Effector memory CD8-positive, alpha-beta T cell (primary cell): ENCODE results near the gene MT1HL1.

Experiments used
- ATAC-seq: fragments of 150-1000 bp; cut with Tn5 transposase; replicated peaks from 2 replicates; pipeline ENCODE4 v1.10.0; 2021; ENCODE audit warnings: mild to moderate bottlenecking, moderate library complexity
- DNase-seq, 3 experiments: peaks; one replicate each; pipeline ENCODE4 v3.0.0; 2021
- H3K27ac Mint-ChIP-seq, 2 donors: one replicate each; pipeline ENCODE4 v1.8.0; 2022; ENCODE audit warnings: mild to moderate bottlenecking in 2 of 2, mixed read lengths in 2 of 2, moderate library complexity in 2 of 2
- H3K27me3 Mint-ChIP-seq, 2 donors: one replicate each; pipeline ENCODE4 v1.8.0; 2022; ENCODE audit warnings: mixed read lengths in 2 of 2
- H3K36me3 Mint-ChIP-seq: one replicate; pipeline ENCODE4 v1.8.0; 2022; ENCODE audit warnings: mild to moderate bottlenecking, moderate library complexity, mixed read lengths; ENCODE audit not compliant: insufficient read depth
- H3K4me1 Mint-ChIP-seq, 2 donors: one replicate each; pipeline ENCODE4 v1.8.0; 2022; ENCODE audit warnings: low read depth in 2 of 2, mixed read lengths in 2 of 2
- H3K4me3 Mint-ChIP-seq, 2 donors: one replicate each; pipeline ENCODE4 v1.8.0; 2022; ENCODE audit warnings: mild to moderate bottlenecking in 2 of 2, mixed read lengths in 2 of 2, moderate library complexity in 2 of 2
- H3K9me3 Mint-ChIP-seq, 2 donors: one replicate each; pipeline ENCODE4 v1.8.0; 2022; ENCODE audit warnings: mixed read lengths in 2 of 2

MT1HL1 gene

DNA sequence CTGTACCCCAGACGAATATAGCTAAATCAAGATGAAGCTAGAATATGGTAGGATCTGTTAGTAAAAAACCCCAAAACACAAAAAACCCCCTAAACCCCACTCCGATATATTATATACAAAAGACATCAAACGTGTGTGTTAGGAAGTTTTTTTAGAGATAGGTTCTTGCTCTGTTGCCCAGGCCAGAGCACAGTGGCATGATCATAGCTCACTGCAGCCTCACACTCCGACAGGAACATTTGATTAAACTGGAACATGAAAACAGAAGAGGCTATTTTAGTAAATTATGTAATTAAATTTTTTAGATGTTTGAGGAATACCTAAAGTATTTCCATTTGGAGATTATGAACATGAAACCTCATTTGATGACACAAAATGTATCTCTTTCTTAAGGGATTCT, 29.6 kb upstream of the MT1HL1 start:
- H3K4me1 Mint-ChIP-seq: no peaks in the 10 kb centered on the region
- no peak for ATAC-seq
- H3K4me3 Mint-ChIP-seq: no peak overlapping the region
- no peak for DNase-seq
- no peaks in the 10 kb centered on the region for H3K9me3 Mint-ChIP-seq
- H3K27ac Mint-ChIP-seq: no peak overlapping the region
- H3K27me3 Mint-ChIP-seq: peaks cover 15 to 50% of the 10 kb centered on the region in 2 donors
- H3K36me3 Mint-ChIP-seq: no peaks in the 10 kb centered on the region

DNA sequence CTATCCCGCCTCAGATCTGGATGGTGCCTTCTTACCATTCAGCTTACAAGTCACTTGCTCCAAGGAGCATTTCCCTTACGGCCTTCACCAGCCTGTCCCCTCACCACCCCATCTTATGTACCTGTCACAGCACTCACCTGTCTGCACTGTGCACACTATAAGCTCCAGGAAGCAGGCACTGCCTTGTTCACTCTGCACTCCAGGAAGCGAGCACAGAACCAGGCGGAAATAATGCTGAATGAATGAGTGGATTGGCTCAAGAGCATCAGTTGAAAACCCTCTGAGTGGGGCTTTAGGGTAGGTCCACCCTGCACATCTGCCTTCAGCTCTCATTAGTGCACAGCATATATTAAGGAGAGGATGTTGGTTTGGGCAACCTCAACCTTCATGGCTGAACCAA, 28.8 kb upstream of the MT1HL1 start:
- no peak overlapping the region for H3K27ac Mint-ChIP-seq
- DNase-seq (no peak), ATAC-seq (no peak)
- H3K4me3 Mint-ChIP-seq: no peak overlapping the region
- peaks cover 18 to 56% of the 10 kb centered on the region in 2 donors for H3K27me3 Mint-ChIP-seq
- no peaks in the 10 kb centered on the region for H3K9me3 Mint-ChIP-seq
- H3K36me3 Mint-ChIP-seq: no peaks in the 10 kb centered on the region
- H3K4me1 Mint-ChIP-seq: no peaks in the 10 kb centered on the region

DNA sequence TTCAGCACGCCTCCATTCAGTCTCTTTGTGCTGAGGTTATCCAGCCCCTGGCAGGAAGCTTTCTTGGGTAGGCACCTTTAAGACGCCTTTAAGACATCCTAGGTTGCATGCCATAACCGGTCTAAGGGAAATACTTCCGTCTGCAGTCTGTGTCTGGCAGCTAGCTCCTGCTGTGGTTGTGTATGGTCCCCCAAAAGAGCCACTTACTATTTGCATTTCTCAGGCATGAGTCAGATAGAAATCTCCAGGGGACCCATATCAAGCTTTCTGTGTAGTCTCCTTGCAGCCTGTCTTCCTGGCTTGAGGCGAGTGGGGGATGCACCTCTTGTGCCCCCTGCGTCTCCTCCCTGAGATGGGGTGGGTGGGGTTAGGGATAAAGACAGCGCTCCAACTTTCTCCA, 27.8 kb upstream of the MT1HL1 start:
- no peak for DNase-seq
- Mint-ChIP-seq H3K27me3 (peaks cover 28 to 66% of the 10 kb centered on the region in 2 donors), H3K36me3 (no peaks in the 10 kb centered on the region), H3K4me1 (no peaks in the 10 kb centered on the region), H3K27ac (no peak overlapping the region), H3K4me3 (no peak overlapping the region), H3K9me3 (no peaks in the 10 kb centered on the region)
- no peak for ATAC-seq

DNA sequence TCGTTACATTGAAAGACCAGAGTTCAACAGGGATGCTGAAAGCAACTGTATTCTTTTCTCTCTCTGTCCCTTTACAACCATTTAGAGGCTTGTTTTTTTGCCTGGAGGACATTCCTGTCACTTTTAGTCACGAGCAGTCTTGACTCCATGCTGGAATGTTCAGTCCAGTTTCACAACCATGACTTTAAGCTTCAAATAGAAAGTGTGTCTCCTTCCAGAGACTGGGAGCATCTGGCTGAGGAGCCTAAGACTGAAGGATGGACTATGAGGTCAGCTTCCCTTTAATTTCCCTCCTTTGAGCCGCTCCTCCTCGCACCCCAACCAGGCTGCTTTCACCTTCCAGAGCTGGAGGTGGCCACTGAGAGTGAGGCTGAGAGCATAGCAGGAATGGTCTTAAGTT, 27.2 kb upstream of the MT1HL1 start:
- H3K27me3 Mint-ChIP-seq: peaks cover 28 to 68% of the 10 kb centered on the region in 2 donors
- DNase-seq (no peak), ATAC-seq (no peak)
- no peaks in the 10 kb centered on the region for H3K4me1 Mint-ChIP-seq
- no peaks in the 10 kb centered on the region for H3K9me3 Mint-ChIP-seq
- no peaks in the 10 kb centered on the region for H3K36me3 Mint-ChIP-seq
- H3K4me3 Mint-ChIP-seq: no peak overlapping the region
- no peak overlapping the region for H3K27ac Mint-ChIP-seq

DNA sequence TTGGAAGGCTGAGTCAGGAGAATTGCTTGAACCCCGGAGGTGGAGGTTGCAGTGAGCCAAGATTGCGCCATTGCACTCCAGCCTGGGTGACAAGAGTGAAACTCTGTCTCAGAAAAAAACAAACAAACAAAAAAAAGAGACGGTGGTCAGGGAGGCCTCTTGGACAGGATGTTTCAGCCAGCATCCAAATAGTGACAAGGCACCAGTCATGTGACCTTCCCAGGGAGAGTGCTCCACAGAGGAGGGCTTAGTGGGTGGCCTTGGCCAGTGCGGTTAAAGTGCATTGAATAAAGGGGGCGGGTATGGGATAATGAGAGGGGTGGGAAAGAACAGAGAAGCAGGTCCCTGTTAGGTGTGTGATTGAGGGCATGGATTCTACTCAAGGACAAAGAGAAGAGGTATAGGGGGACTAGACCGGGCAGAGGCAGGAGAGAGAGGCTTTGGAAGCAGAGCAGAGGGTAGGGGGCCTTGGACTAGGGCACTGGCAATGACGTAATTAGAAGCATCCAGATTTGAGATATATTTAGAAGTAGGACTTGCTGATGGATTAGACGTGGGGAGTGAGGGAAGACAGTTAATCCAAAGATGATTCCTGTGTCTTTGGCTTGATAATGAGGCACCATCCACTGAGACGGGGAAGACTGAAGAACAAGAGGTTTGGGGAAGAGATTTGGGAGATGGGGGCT, 25.8 kb upstream of the MT1HL1 start:
- DNase-seq: no peak
- no peak for ATAC-seq
- Mint-ChIP-seq H3K27ac (no peak overlapping the region), H3K4me1 (no peaks in the 10 kb centered on the region), H3K36me3 (no peaks in the 10 kb centered on the region), H3K27me3 (peaks cover 28 to 68% of the 10 kb centered on the region in 2 donors), H3K4me3 (no peak overlapping the region), H3K9me3 (peaks cover 3 to 7% of the 10 kb centered on the region in 2 donors)

DNA sequence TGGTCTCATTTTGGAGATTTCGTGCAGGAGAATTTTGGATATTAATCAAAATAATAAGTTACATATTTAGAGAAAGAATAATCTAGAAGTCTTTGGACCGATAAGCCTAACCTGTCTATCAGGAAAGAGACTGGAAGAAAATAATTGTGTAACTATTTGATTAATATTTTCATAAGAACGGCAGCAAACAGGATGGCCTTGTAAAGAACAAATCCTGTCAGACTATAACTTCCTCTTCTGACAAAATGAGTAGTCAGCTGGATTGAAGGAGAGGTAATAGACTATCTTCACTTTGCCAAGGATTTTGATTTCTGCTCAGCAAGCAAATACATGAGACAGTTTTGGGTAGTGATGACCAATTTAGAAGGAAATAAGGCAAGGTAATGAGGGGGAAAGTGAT, 25.0 kb upstream of the MT1HL1 start:
- no peak overlapping the region for H3K27ac Mint-ChIP-seq
- no peaks in the 10 kb centered on the region for H3K36me3 Mint-ChIP-seq
- DNase-seq: no peak
- no peaks in the 10 kb centered on the region for H3K4me1 Mint-ChIP-seq
- H3K27me3 Mint-ChIP-seq: peaks cover 28 to 64% of the 10 kb centered on the region in 2 donors
- ATAC-seq: no peak
- peaks cover 3 to 7% of the 10 kb centered on the region in 2 donors for H3K9me3 Mint-ChIP-seq
- no peak overlapping the region for H3K4me3 Mint-ChIP-seq

DNA sequence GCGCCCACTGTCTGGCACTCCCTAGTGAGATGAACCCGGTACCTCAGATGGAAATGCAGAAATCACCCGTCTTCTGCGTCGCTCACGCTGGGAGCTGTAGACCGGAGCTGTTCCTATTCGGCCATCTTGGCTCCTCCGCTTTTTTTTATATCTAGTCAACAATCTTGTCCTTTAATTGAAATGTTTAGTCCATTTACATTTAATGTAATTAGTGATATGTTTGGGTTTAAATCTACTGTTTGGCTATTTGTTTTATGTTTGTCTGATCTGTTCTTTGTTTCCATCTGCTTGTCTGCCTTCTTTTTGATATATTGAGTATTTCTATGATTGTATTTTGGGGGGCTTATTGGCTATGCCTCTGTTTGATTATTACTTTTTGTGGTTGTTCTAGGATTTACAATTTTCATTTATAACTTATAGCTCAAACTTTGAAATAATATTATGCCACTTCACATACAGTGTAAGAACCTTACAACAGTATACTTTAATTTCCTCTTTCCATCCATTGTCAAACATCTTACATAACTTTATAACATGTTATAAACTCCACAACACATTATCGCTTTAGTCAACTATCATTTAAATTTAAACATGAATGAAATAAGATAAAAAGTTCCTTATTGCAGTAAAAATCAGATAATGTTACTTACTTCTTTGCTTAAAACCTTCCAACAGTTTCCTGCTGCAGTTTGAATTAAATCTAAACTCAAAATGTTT, 21.3 kb upstream of the MT1HL1 start:
- peaks cover 3 to 7% of the 10 kb centered on the region in 2 donors for H3K9me3 Mint-ChIP-seq
- H3K4me3 Mint-ChIP-seq: no peak overlapping the region
- no peaks in the 10 kb centered on the region for H3K36me3 Mint-ChIP-seq
- H3K27me3 Mint-ChIP-seq: peaks cover 27 to 34% of the 10 kb centered on the region in 2 donors
- H3K27ac Mint-ChIP-seq: no peak overlapping the region
- H3K4me1 Mint-ChIP-seq: no peaks in the 10 kb centered on the region
- ATAC-seq: no peak
- DNase-seq: no peak

DNA sequence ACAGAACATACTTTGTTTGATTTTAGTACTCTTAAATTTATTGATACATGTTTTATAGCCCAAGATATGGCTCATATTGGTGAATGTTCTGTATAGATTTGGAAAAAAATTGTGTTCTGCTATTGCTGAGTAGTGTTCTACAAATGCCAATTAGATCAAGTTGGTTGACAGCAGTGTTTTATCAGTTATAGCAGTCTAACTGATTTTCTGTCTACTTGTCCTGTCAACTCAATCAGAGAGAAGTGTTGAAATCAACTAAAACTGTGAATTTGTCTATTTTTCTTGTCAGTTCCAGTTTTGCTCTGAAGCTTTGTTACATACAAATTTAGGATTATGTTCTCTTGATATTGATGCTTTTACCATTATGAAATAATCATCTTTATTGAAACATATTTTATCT, 14.7 kb upstream of the MT1HL1 start:
- no peak overlapping the region for H3K27ac Mint-ChIP-seq

DNA sequence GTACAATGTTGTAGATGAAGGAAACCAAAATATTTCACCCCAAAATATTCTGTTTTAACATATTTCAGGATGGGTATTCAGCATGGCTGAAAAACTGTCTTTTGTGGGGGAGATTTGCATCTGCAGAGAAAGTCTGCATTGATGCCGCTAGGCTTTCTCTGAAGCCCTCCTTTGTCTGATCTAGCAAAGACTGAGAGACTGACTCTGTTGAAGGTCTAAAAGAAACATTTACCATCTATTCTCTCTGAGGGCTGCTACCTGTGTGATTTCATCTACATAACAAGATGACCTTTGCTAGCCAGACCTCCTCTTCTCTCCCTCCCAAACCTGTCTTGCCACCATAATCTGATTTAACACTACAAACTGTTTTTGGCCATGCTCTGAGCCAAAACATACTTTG, 12.4 kb upstream of the MT1HL1 start:
- DNase-seq: no peak
- Mint-ChIP-seq H3K36me3 (no peaks in the 10 kb centered on the region), H3K9me3 (no peaks in the 10 kb centered on the region), H3K27me3 (peaks cover 16 to 25% of the 10 kb centered on the region in 2 donors), H3K4me1 (no peaks in the 10 kb centered on the region), H3K4me3 (no peak overlapping the region), H3K27ac (no peak overlapping the region)
- no peak for ATAC-seq

More for the DNA sequence above, 14.7 kb upstream of the MT1HL1 start:
- Mint-ChIP-seq H3K9me3 (no peaks in the 10 kb centered on the region), H3K4me3 (no peak overlapping the region), H3K27me3 (peaks cover 0 to 25% of the 10 kb centered on the region in 2 donors), H3K36me3 (no peaks in the 10 kb centered on the region), H3K4me1 (no peaks in the 10 kb centered on the region)
- ATAC-seq (no peak), DNase-seq (no peak)

DNA sequence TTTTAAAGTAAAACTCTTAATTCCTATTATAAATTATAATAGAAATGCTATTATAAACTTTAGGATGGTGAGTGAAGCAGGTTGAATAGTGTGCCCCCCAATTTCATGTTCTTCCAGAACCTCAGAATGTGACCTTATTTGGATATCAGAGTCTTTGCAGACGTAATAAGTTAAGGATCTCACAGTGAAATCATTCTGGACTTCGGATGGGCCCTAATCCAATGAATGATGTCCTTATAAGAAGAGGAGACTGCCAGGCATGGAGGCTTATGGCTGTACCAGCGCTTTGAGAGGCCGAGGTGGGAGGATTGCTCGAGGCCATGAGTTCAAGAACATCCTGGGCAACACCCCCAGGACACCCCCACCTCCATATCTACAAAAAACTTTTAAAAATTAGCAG, 9.4 kb upstream of the MT1HL1 start:
- Mint-ChIP-seq H3K27me3 (peaks cover 30 to 46% of the 10 kb centered on the region in 2 donors), H3K4me3 (no peak overlapping the region), H3K4me1 (no peaks in the 10 kb centered on the region), H3K27ac (no peak overlapping the region), H3K9me3 (no peaks in the 10 kb centered on the region), H3K36me3 (no peaks in the 10 kb centered on the region)
- DNase-seq (no peak), ATAC-seq (no peak)

DNA sequence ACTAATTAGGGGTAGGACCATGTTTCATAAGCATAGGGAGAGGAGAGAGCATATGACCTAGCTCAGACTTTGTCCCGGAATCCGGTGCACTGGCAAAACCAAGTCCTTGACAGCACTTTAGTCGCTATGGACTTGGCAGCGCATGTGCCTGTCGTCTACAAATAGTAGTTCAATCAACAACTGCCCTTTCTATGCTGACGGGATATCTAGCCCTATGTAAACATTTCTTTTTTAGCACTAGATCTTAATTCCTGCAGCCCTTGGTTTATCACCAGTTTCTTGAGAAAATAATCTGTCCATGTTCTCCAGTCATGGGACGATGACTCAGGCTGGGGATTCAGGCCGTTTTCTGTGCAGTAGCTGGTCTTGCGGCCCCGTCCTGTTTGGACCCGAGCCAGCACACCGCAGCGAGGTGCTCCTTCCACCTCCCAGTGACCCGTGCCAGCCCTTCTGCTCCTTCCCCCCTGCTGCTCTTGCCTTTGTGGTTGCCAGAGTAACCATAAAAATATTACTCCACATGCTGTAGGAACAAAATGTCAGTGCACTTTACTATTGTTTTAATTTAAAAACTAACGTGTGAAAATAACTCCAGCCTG, 8.6 kb upstream of the MT1HL1 start:
- Mint-ChIP-seq H3K27me3 (peaks cover 23 to 53% of the 10 kb centered on the region in 2 donors), H3K27ac (no peak overlapping the region), H3K4me3 (no peak overlapping the region), H3K36me3 (no peaks in the 10 kb centered on the region), H3K4me1 (no peaks in the 10 kb centered on the region), H3K9me3 (no peaks in the 10 kb centered on the region)
- no peak for DNase-seq
- no peak for ATAC-seq

DNA sequence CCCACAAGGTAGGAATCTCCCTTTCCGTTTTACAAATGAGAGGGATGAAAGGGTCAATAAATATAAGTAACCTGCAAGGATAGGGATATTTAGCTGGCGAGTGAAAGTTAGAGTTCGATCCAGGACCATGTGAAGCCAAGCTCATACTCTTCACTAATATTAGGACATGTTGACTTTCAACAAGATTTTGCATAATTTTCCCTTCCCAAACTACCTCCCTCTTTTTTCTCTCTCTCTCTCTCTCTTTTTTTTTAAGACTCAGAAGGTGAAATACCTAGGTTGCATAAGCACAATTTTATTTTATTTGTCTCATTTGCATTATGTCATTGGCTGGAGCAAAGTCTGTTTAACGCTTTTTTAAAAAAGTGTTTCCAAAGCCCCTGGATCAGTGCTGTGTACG, 8.1 kb upstream of the MT1HL1 start:
- Mint-ChIP-seq H3K27me3 (peaks cover 17 to 58% of the 10 kb centered on the region in 2 donors), H3K36me3 (no peaks in the 10 kb centered on the region), H3K4me3 (no peak overlapping the region), H3K9me3 (no peaks in the 10 kb centered on the region), H3K27ac (no peak overlapping the region), H3K4me1 (no peaks in the 10 kb centered on the region)
- DNase-seq (no peak), ATAC-seq (no peak)

DNA sequence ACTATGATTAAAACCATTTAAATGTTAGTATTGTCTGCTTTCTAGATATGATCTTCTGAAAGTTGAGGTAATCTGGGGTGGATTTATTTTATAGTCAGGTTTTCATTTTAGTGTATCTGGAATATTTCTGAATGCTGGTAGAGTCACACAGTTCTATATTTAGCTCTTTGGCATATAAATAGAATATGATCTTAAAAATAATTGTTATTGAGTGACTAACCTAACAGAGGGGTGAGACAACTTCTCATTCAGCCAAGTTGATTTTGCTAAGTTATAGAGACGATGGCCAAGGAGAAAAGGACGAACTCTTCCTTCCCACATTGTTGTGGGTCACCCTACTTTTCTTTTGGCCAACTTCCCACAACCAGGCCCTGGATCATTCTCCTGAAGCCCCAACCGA, 7.2 kb upstream of the MT1HL1 start:
- Mint-ChIP-seq H3K9me3 (no peaks in the 10 kb centered on the region), H3K36me3 (no peaks in the 10 kb centered on the region), H3K27me3 (peaks cover 8 to 64% of the 10 kb centered on the region in 2 donors), H3K4me3 (no peak overlapping the region), H3K4me1 (no peaks in the 10 kb centered on the region), H3K27ac (no peak overlapping the region)
- DNase-seq: no peak
- no peak for ATAC-seq

DNA sequence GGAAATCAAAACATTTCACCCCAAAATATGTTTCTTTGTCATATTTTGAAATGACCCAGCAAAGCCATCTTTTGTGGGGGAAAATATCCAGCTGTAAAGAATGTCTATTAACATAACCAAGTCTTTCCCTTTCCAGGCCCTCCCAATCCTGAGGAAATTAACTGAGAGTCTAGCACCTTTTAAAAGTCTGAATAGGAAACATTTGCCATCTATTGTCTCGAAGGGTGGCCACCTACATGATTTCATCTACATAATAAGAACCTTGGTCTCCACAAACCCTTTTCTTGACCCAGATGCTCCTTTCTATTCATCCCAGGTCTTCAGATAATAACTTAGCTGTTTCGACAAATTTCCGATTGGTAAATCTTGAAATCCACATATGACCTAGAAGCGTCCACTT, 5.4 kb upstream of the MT1HL1 start:
- ATAC-seq: no peak

More for the DNA sequence above, 5.4 kb upstream of the MT1HL1 start:
- Mint-ChIP-seq H3K36me3 (no peaks in the 10 kb centered on the region), H3K4me3 (no peak overlapping the region), H3K27me3 (peaks cover 6 to 66% of the 10 kb centered on the region in 2 donors), H3K4me1 (no peaks in the 10 kb centered on the region), H3K27ac (no peak overlapping the region), H3K9me3 (no peaks in the 10 kb centered on the region)
- no peak for DNase-seq
